ENCODE results near the gene MYOC.
"Not testable (repeated sequence)": the region's sequence is repeated elsewhere in the genome, so short reads cannot be mapped to it uniquely, and the experiment has no call there.

Gene MYOC

GRCh38 chr1:171652234-171652822 lies at the start of gene MYOC:
Gene MYOC (minus strand): TSS chr1:171652688. CDS start chr1:171652611, 77 bp downstream.
- no peak for DNase-seq

- DNase-seq, result no peak
Observed at GRCh38 chr1:171699531-171699930, 47.0 kb upstream of the MYOC start.

- DNase-seq, result not testable (repeated sequence)
Observed at GRCh38 chr1:171695772-171696171, 43.3 kb upstream of the MYOC start.

- DNase-seq, result not testable (repeated sequence)
Observed at GRCh38 chr1:171693541-171693940, 41.1 kb upstream of the MYOC start.

GRCh38 chr1:171683870-171684269 lies 31.4 kb upstream of the MYOC start:
- DNase-seq, result no peak

GRCh38 chr1:171680339-171680738 lies 27.9 kb upstream of the MYOC start:
- DNase-seq, result no peak

GRCh38 chr1:171676823-171677222 lies 24.3 kb upstream of the MYOC start:
- no peak for DNase-seq

- no peak for DNase-seq
Observed at GRCh38 chr1:171674431-171675405, 22.2 kb upstream of the MYOC start.

GRCh38 chr1:171670739-171671138 lies 18.3 kb upstream of the MYOC start:
- no peak for DNase-seq

DNA sequence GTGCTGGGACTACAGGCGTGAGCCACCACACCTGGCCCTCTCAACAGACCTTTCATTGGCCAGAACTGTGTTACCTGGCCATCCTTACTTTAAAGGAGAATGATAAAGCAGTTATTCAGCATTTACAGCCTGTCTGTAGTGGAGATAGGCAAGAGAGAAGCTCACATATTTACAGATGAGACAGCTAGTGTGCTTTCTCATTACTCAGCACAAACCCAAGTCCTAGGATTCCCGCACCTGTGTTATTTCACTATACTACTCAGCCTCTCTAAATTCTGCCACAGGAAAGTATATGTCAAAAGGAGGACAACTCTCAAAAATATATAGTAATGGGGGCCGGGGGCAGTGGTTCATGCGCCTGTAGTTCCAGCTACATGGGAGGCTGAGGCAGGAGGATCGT lies 15.9 kb upstream of the MYOC start:
- DNase-seq, result no peak

DNA sequence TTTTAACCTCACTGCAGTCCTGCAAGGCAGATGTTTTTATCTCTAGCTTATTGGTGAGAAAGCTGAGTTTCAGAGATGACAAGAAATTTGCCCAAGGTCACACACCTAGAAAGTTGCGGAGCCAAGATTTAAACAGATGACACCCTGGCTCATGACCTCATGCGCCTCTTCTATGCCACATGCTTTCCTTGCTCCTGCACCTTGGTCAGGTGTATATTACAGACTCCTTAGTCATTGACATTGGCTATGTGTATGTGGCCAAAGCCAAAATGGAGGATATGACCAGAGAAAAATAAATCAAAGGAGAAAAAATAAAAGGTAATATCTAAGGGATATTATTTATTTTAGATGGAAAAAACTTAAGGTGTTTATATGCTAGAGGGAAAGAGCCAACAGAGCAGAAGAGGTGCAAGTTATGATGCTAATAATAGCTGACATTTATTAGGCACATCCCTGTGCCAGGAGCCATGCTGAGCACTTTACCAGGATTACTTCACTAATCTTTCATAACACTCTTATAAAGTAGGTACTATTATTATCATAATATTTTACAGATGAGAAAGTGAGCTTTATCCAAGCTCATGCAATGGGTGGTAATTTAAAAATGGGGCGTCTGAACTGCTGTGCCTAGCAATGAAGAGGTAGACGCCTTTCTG lies 13.8 kb upstream of the MYOC start:
- DNase-seq, result no peak

DNA sequence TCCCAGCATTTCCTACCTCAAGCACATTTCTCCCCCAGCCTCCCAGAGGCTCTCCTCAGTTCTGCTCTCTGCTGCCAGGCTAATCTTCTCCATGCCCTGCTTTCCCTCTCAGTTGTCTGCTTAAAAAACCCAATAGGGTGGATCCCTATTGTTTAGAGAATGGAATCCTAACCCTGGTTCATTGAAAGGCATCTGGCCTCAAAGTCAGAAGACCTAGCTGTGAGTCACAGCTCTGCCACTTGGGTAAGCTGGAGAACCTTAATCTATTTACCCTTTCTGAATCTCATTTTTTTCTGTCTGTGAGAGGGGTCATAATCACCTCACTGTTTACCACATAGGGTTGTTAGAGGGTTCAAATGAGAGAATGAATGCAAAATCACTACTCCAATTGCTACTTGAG lies 12.5 kb upstream of the MYOC start:
- no peak for DNase-seq

- no peak for DNase-seq
Observed at GRCh38 chr1:171663854-171664575, 11.5 kb upstream of the MYOC start.

DNA sequence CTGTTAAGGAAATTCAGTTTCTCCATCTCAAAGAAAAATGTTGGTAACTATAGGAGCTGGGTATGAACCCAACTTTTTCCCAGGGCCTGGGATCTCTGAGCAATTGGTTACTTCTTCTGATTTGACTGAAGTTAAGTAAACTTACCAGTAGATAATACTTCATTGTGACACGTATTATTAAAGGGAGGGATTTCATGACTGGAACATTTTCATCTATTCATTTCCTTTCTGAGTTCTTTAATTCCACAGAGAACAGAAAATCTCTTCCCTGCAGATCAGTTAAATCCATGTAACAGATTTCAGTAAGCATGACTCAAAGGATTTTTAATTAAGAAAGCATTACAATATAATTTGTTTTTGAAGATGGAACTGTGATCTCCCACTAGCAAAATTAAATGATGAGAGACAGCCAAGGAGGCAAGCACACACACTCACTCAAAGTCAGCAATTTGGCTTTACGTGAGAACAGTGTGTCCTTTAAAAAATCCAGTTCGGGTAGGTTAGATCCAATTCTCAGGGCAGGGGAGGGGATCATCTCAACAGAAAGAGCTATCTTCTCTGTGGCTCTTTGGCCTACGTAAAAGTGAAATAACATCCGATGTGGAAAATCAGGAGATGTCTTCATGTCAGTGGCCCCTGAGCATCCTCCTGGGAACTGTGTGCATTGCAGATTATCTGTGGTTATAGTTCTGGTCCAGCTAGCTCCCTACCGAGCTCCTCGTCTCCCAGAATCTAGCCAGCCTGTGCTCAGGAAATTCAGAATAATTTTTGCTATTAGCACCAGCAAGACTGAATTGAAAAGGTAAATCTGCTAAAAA lies 10.8 kb upstream of the MYOC start:
- DNase-seq, result no peak

DNA sequence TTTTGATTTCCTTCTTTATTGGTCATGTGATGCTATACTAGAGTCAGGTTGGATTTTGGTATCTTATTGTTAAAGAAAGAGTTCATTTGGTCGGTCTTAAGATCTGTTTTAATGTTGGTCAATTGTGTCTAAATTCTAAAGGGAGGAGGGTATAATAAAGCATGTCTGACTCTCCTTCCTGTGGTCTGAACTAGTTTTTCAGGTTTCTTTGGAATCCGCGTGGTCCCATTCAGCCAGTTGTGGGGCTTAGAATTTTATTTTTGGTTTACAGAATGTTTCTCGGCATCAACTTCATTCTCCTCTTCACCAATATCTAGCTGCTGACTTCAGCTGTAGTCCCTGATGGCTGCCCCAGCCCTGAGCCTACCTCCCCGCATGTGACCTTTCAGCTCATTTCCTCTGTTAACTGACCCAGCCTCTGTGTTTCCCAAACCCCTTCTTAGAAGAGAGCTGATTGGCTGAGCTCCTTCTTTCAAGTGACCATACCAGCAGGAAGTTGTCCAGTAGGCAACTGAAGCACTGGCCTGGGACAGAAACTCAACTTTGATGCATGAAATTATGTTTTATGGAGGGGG lies 8.7 kb upstream of the MYOC start:
- DNase-seq, result no peak

DNA sequence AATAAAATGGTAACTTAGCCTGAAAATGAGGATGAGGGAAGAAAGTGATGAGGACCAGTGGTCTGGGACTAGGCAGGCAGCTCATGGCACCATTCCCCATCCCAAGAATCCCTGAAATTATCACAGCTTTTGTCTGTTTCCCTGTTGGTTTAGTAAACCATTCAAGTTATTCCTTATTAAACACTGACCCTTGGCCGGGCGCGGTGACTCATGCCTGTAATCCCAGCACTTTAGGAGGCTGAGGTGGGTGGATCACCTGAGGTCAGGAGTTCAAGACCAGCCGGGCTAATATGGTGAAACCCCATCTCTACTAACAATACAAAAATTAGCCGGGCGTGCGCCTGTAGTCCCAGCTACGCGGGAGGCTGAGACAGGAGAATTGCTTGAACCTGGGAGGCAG lies 3.7 kb upstream of the MYOC start:
- DNase-seq, result not testable (repeated sequence)

DNA sequence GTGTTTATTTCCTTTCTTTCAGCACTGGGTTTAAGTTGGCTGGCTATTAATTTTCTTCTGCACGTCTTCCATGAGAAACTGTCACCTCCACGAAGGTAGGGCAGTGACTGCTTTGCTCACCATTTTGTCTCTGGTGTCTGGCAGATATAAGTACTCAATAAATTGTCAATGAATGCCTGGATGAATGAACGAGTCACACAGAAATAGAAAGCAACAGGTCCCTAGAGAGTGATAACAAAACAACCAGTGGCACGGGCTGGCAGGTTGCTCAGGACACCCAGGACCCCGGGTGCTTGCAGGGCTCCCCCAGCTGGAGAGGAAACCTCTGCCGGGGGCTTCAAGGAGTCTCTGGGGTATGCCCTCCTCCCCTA lies 3.2 kb upstream of the MYOC start:
- no peak for DNase-seq

- peak; percentile 66 for DNase-seq
Observed at GRCh38 chr1:171654942-171655745, 2.7 kb upstream of the MYOC start.

GRCh38 chr1:171654201-171654941 lies 1.9 kb upstream of the MYOC start:
- no peak for DNase-seq

GRCh38 chr1:171653796-171654195 lies 1.3 kb upstream of the MYOC start:
- no peak for DNase-seq

All from NCI-H146 (cell line).